GM12875 (cell line): ENCODE measurements around the gene PCSK6.

Experiments used
- H3K4me3 ChIP-seq: one replicate; pipeline ENCODE4 v1.5.1; 2011; ENCODE audit warnings: low read depth, low read length, control low read depth
- CTCF ChIP-seq: IDR thresholded peaks from 2 replicates; pipeline ENCODE4 v1.5.1; 2011; ENCODE audit warnings: low read depth, mild to moderate bottlenecking, control low read depth, inconsistent platforms, low read length, moderate library complexity, borderline replicate concordance; ENCODE audit not compliant: insufficient read depth

Gene PCSK6

GRCh38 chr15:101522621-101523559 is 33.4 kb upstream of the PCSK6 start:
- no peak for TF ChIP-seq CTCF
- no peak overlapping the region for H3K4me3 ChIP-seq

- no peak for TF ChIP-seq CTCF
- no peak overlapping the region for H3K4me3 ChIP-seq
Measured at GRCh38 chr15:101522091-101522490, 32.6 kb upstream of the PCSK6 start.

GRCh38 chr15:101521591-101521990 is 32.1 kb upstream of the PCSK6 start:
- no peak for TF ChIP-seq CTCF
- no peak overlapping the region for H3K4me3 ChIP-seq

GRCh38 chr15:101521069-101521468 is 31.6 kb upstream of the PCSK6 start:
- H3K4me3 ChIP-seq: no peak overlapping the region
- TF ChIP-seq CTCF: no peak

- TF ChIP-seq CTCF: no peak
- no peak overlapping the region for H3K4me3 ChIP-seq
Measured at GRCh38 chr15:101520395-101520794, 30.9 kb upstream of the PCSK6 start.

GRCh38 chr15:101517504-101517903 is 28.0 kb upstream of the PCSK6 start:
- H3K4me3 ChIP-seq: no peak overlapping the region
- TF ChIP-seq CTCF: no peak

GRCh38 chr15:101514318-101514717 is 24.8 kb upstream of the PCSK6 start:
- no peak for TF ChIP-seq CTCF

More at GRCh38 chr15:101514318-101514717, 24.8 kb upstream of the PCSK6 start:
- H3K4me3 ChIP-seq: no peak overlapping the region
